H1 (cell line): Measurements from ENCODE around the gene TRIM45. TPM values are rescaled to one million over a fixed set of nuclear protein-coding genes. Genes with fewer than 3 reads are reported as not detected.

ENCODE experiments used
- CTCF ChIA-PET: fragments of 300-600 bp; sonication (Branson Sonifier 250); formaldehyde crosslinking; loops from one replicate; lab custom pipeline; 2021; ENCODE audit not compliant: partially characterized antibody; lab: Charles Lee
- POLR2A ChIA-PET: fragments of 300-600 bp; sonication (Branson Sonifier 250); formaldehyde crosslinking; loops from one replicate; lab custom pipeline; 2021; ENCODE audit warnings: inconsistent platforms; ENCODE audit not compliant: partially characterized antibody; lab: Charles Lee
- DNase-seq, 2 experiments: peaks; one replicate each; pipeline versions ENCODE4 v3.0.0 to v3.0.0-alpha.2; 2010 to 2022; ENCODE audit warnings: low spot score in 2 of 2, low read depth in 1 of 2, mixed read lengths in 1 of 2
- FAIRE-seq: peaks from 2 replicates; lab custom pipeline; 2011; peaks lifted over from hg19 to GRCh38; lab: Jason Lieb, UNC
- H2AFZ ChIP-seq: 2 replicates; pipeline ENCODE4 v1.8.1; 2012; ENCODE audit warnings: low read length, inconsistent platforms
- H2AK5ac ChIP-seq: 2 replicates; pipeline ENCODE4 v1.6.1; 2013; ENCODE audit warnings: low read depth, low read length
- H2BK120ac ChIP-seq: replicated peaks from 2 replicates; pipeline ENCODE3; 2013; ENCODE audit warnings: low read depth, low read length, inconsistent platforms
- H2BK12ac ChIP-seq: 2 replicates; pipeline ENCODE4 v1.6.1; 2013; ENCODE audit warnings: low read depth, low read length
- H2BK15ac ChIP-seq: 2 replicates; pipeline ENCODE4 v1.6.1; 2013; ENCODE audit warnings: low read length
- H2BK20ac ChIP-seq: 2 replicates; pipeline ENCODE4 v1.6.1; 2013; ENCODE audit warnings: low read length
- H2BK5ac ChIP-seq: 2 replicates; pipeline ENCODE4 v1.6.1; 2013; ENCODE audit warnings: low read depth, low read length
- H3K14ac ChIP-seq: 2 replicates; pipeline ENCODE4 v1.6.1; 2013; ENCODE audit warnings: inconsistent platforms; ENCODE audit not compliant: insufficient read length
- H3K18ac ChIP-seq: 2 replicates; pipeline ENCODE4 v1.6.1; 2013; ENCODE audit warnings: low read length; ENCODE audit errors: extremely low read depth
- H3K23ac ChIP-seq: 2 replicates; pipeline ENCODE4 v1.6.1; 2013; ENCODE audit warnings: inconsistent platforms; ENCODE audit not compliant: insufficient read length
- H3K23me2 ChIP-seq: 2 replicates; pipeline ENCODE4 v1.6.1; 2013; ENCODE audit warnings: low read depth, low read length
- H3K27ac ChIP-seq: 2 replicates; pipeline ENCODE4 v1.6.1; 2011; ENCODE audit warnings: low read depth, low read length, inconsistent platforms
- H3K27me3 ChIP-seq, 4 experiments: replicated peaks in 1 of 4; 1 replicate in 1 of 4; 2 replicates in 3 of 4; pipeline versions ENCODE4 v1.6.1 to v1.8.1; 2011 to 2013; ENCODE audit warnings: low read length in 3 of 4, mild to moderate bottlenecking in 3 of 4, inconsistent platforms in 2 of 4, mixed read lengths in 2 of 4, moderate library complexity in 1 of 4; ENCODE audit not compliant: control insufficient read depth in 3 of 4, insufficient read depth in 3 of 4; ENCODE audit errors: extremely low read depth in 1 of 4
- H3K36me3 ChIP-seq, 4 experiments: 2 replicates each; pipeline versions ENCODE4 v1.6.1 to v1.8.1; 2011 to 2013; ENCODE audit warnings: mild to moderate bottlenecking in 4 of 4, low read length in 3 of 4, moderate library complexity in 2 of 4, control low read depth in 1 of 4, inconsistent platforms in 1 of 4; ENCODE audit not compliant: insufficient read depth in 4 of 4, control insufficient read depth in 2 of 4
- H3K4ac ChIP-seq: replicated peaks from 2 replicates; pipeline ENCODE3; 2013; ENCODE audit warnings: low read length, low read depth, mixed read lengths, inconsistent platforms; ENCODE audit not compliant: insufficient read length
- H3K4me1 ChIP-seq, 4 experiments: replicated peaks in 1 of 4; 1 replicate in 1 of 4; 2 replicates in 3 of 4; pipeline versions ENCODE4 v1.6.1 to v1.8.1; 2011 to 2013; ENCODE audit warnings: low read length in 3 of 4, inconsistent platforms in 2 of 4, mixed read lengths in 1 of 4; ENCODE audit not compliant: insufficient read depth in 4 of 4, control insufficient read depth in 3 of 4
- H3K4me2 ChIP-seq, 2 experiments: 2 replicates each; pipeline versions ENCODE4 v1.6.1 to v1.8.1; 2011 to 2013; ENCODE audit warnings: low read depth in 2 of 2, low read length in 2 of 2, control low read depth in 1 of 2, inconsistent platforms in 1 of 2, mild to moderate bottlenecking in 1 of 2; ENCODE audit not compliant: insufficient read depth in 1 of 2
- H3K4me3 ChIP-seq, 4 experiments: fragments of 200-600, 300-600 bp in 1 of 4; sonication (generic), shearing (Covaris generic), sonication (Bioruptor Twin) in 1 of 4; 2 replicates each; pipeline versions ENCODE4 v1.5.1 to v1.8.1; 2011 to 2016; ENCODE audit warnings: low read length in 4 of 4, low read depth in 3 of 4, control low read depth in 2 of 4, inconsistent platforms in 2 of 4, mild to moderate bottlenecking in 2 of 4, mixed read lengths in 1 of 4, moderate library complexity in 1 of 4; ENCODE audit not compliant: insufficient read depth in 2 of 4; ENCODE audit errors: extremely low read depth in 1 of 4
- H3K56ac ChIP-seq: replicated peaks from 2 replicates; pipeline ENCODE3; 2013; ENCODE audit warnings: low read depth, mild to moderate bottlenecking, mixed read lengths, low read length, inconsistent platforms; ENCODE audit not compliant: insufficient read length
- H3K79me1 ChIP-seq: 2 replicates; pipeline ENCODE4 v1.6.1; 2013; ENCODE audit warnings: low read depth, low read length, control low read depth
- H3K79me2 ChIP-seq, 2 experiments: 2 replicates each; pipeline versions ENCODE4 v1.6.1 to v1.8.1; 2012 to 2013; ENCODE audit warnings: low read length in 2 of 2, mild to moderate bottlenecking in 2 of 2, inconsistent platforms in 1 of 2; ENCODE audit not compliant: insufficient read depth in 2 of 2, control insufficient read depth in 1 of 2
- H3K9ac ChIP-seq, 4 experiments: replicated peaks in 1 of 4; 1 replicate in 1 of 4; 2 replicates in 3 of 4; pipeline versions ENCODE4 v1.6.1 to v1.8.1; 2011 to 2013; ENCODE audit warnings: low read depth in 3 of 4, low read length in 3 of 4, control low read depth in 2 of 4, mild to moderate bottlenecking in 2 of 4, moderate library complexity in 2 of 4, inconsistent platforms in 1 of 4; ENCODE audit errors: extremely low read depth in 1 of 4
- H3K9me3 ChIP-seq, 2 experiments: 2 replicates each; pipeline versions ENCODE4 v1.6.1 to v1.8.1; 2012 to 2013; ENCODE audit warnings: mild to moderate bottlenecking in 2 of 2, moderate library complexity in 2 of 2, control low read depth in 1 of 2, inconsistent platforms in 1 of 2, low read depth in 1 of 2, low read length in 1 of 2, mixed read lengths in 1 of 2; ENCODE audit not compliant: insufficient read depth in 2 of 2
- H4K20me1 ChIP-seq, 2 experiments: replicated peaks in 1 of 2; 2 replicates each; pipeline versions ENCODE3 to v1.8.1; 2011 to 2013; ENCODE audit warnings: inconsistent platforms in 2 of 2, low read length in 2 of 2, mild to moderate bottlenecking in 1 of 2; ENCODE audit not compliant: insufficient read depth in 2 of 2, control insufficient read depth in 1 of 2
- H4K5ac ChIP-seq: 2 replicates; pipeline ENCODE4 v1.6.1; 2013; ENCODE audit warnings: low read length, low read depth, mixed read lengths, inconsistent platforms; ENCODE audit not compliant: insufficient read length
- H4K8ac ChIP-seq: 2 replicates; pipeline ENCODE4 v1.8.0; 2013; ENCODE audit warnings: mild to moderate bottlenecking, moderate library complexity, low read length, inconsistent platforms; ENCODE audit not compliant: insufficient read depth; ENCODE audit errors: extremely low read depth
- H4K91ac ChIP-seq: replicated peaks from 2 replicates; pipeline ENCODE3; 2013; ENCODE audit warnings: low read length, mixed read lengths, inconsistent platforms; ENCODE audit not compliant: insufficient read length
- BRCA1 ChIP-seq: IDR thresholded peaks from 2 replicates; pipeline ENCODE4 v1.6.1; 2012; ENCODE audit warnings: low read depth, low read length, improper control_type of control experiment
- GABPA ChIP-seq: IDR thresholded peaks from 2 replicates; pipeline ENCODE4 v1.6.1; 2011; ENCODE audit warnings: mild to moderate bottlenecking, low read length, moderate library complexity, borderline replicate concordance; ENCODE audit not compliant: insufficient read depth
- NANOG ChIP-seq: IDR thresholded peaks from 2 replicates; pipeline ENCODE4 v1.6.1; 2011; ENCODE audit warnings: low read length, low read depth, mild to moderate bottlenecking, inconsistent platforms; ENCODE audit not compliant: insufficient read depth, poor library complexity, severe bottlenecking
- NRF1 ChIP-seq: IDR thresholded peaks from 2 replicates; pipeline ENCODE4 v1.6.1; 2011; ENCODE audit warnings: mild to moderate bottlenecking, low read depth, low read length, improper control_type of control experiment
- RAD21 ChIP-seq, 2 experiments: IDR thresholded peaks in 1 of 2; conservative IDR thresholded peaks in 1 of 2; 2 replicates each; pipeline ENCODE4 v1.6.1; 2011; ENCODE audit warnings: low read depth in 2 of 2, low read length in 2 of 2, improper control_type of control experiment in 1 of 2, inconsistent platforms in 1 of 2, mild to moderate bottlenecking in 1 of 2, moderate library complexity in 1 of 2
- RBBP5 ChIP-seq: IDR thresholded peaks from 2 replicates; pipeline ENCODE4 v1.7.1; 2012; ENCODE audit warnings: low read depth, mild to moderate bottlenecking, inconsistent platforms, low read length, moderate library complexity, borderline replicate concordance
- SP2 ChIP-seq: IDR thresholded peaks from 2 replicates; pipeline ENCODE4 v1.6.1; 2012; ENCODE audit warnings: mild to moderate bottlenecking, low read length, inconsistent platforms
- TAF7 ChIP-seq: optimal IDR thresholded peaks from 2 replicates; pipeline ENCODE3; 2011; ENCODE audit warnings: low read depth, mild to moderate bottlenecking, inconsistent platforms, low read length, moderate library complexity, borderline replicate concordance
- WGBS, 2 experiments: shearing (Covaris generic) in 1 of 2; methylation state at CpG; one replicate each; pipeline versions ENCODE4 v1.1.6 to v1.1.7; 2013 to 2015; ENCODE audit warnings: low lambda C conversion rate in 2 of 2, mixed read lengths in 2 of 2, inconsistent platforms in 1 of 2, low coverage in 1 of 2, missing lambda C conversion rate in 1 of 2; ENCODE audit not compliant: insufficient replicate concordance in 2 of 2, insufficient coverage in 1 of 2, insufficient read length in 1 of 2; ENCODE audit errors: extremely low coverage in 1 of 2, missing lambda C conversion rate in 1 of 2; 5-methylcytosine and 5-hydroxymethylcytosine counted together
- polyA plus RNA-seq, 7 experiments: library from polyadenylated mRNA; depleted of rRNA in 3 of 7; stranded (reverse) in 5 of 7; unstranded in 2 of 7; fragments of >200 nt in 5 of 7; fragments of 200-250 nt in 2 of 7; gene quantifications; 1 replicate in 5 of 7; 2 replicates in 1 of 7; 4 replicates in 1 of 7; pipeline versions ENCODE4 v1.2.1 to v1.2.3, GENCODE V29; 2011 to 2013; ENCODE audit warnings: missing spikeins in 2 of 7, mixed read lengths in 2 of 7
- total RNA-seq: library from RNA; stranded (reverse); fragmentation: NEBNext Ultra II Directional; extraction: Animal tissue kit (Norgen Biotek cat#: 25700); gene quantifications from 2 replicates; pipeline ENCODE4 v1.2.1, GENCODE V29; 2021

The TRIM45 gene
- total and polyA plus RNA-seq, 2 of the 8 experiments (the other 6 are each of a cell fraction or from before 2014, with no cell fraction given), result 13.7 to 16.7 TPM

GRCh38 chr1:117116090-117116783 lies 5.3 kb downstream of the TRIM45 start:
- 92% methylated on average over 13 of the region's 13 CpGs; no CpG with 5 or more reads in 1 of the 2 experiments for WGBS, 2 experiments
- POLR2A ChIA-PET, result interaction anchor here (0.6 to 1.6 kb wide), 4 partner anchors 10 to 174 kb away, joined by 3 to 5 read pairs (median 4); no protein-coding TSS in a partner anchor
- no peak overlapping the region for H3K23ac ChIP-seq
- H3K4me3 ChIP-seq, result no peak overlapping the region
- H3K4me2 ChIP-seq, result no peak overlapping the region
- H3K27me3 ChIP-seq, result no peaks in the 10 kb centered on the region
- H3K9ac ChIP-seq, result no peak overlapping the region
- TF ChIP-seq NANOG (no peak), RAD21 (IDR thresholded peaks at IDR 0.05 in 1 of 2, conservative IDR thresholded peaks at IDR 0.05 in 1 of 2; ENCODE audit: low read depth in 2 of 2, low read length in 2 of 2) (no peak), GABPA (no peak), TAF7 (no peak), NRF1 (no peak), BRCA1 (no peak), RBBP5 (no peak), SP2 (no peak)
- no peaks in the 10 kb centered on the region for H3K9me3 ChIP-seq
- H2BK20ac ChIP-seq, result no peak overlapping the region
- no peak overlapping the region for H2BK5ac ChIP-seq
- peaks cover 4 to 12% (median 7%) of the 10 kb centered on the region in 4 experiments for H3K4me1 ChIP-seq
- no peak overlapping the region for H3K14ac ChIP-seq
- peaks cover 13 to 64% (median 43%) of the 10 kb centered on the region in 4 experiments for H3K36me3 ChIP-seq
- FAIRE-seq (no peak), DNase-seq (no peak)
- H3K56ac ChIP-seq, result no peak overlapping the region
- H4K20me1 ChIP-seq, result peaks cover 0 to 4% of the 10 kb centered on the region in 2 experiments
- no peak overlapping the region for H4K5ac ChIP-seq
- no peak overlapping the region for H3K4ac ChIP-seq
- H2BK12ac ChIP-seq, result no peak overlapping the region
- no peak overlapping the region for H2AFZ ChIP-seq
- no peak overlapping the region for H3K18ac ChIP-seq
- no peaks in the 10 kb centered on the region for H3K79me1 ChIP-seq
- H3K23me2 ChIP-seq, result peaks cover 5% of the 10 kb centered on the region
- H2AK5ac ChIP-seq, result no peak overlapping the region
- H2BK15ac ChIP-seq, result no peak overlapping the region
- no peak overlapping the region for H2BK120ac ChIP-seq
- CTCF ChIA-PET, result interaction anchor here (0.6 to 3.0 kb wide), 8 partner anchors 12 to 638 kb away, joined by 3 to 26 read pairs (median 3); no protein-coding TSS in a partner anchor
- no peak overlapping the region for H3K27ac ChIP-seq
- H4K91ac ChIP-seq, result no peak overlapping the region
- no peak overlapping the region for H4K8ac ChIP-seq
- no peaks in the 10 kb centered on the region; a peak in 1 of 4 replicates for H3K79me2 ChIP-seq
